OCI-M2 (cell line): ENCODE data around the gene TBC1D8.

Source experiments
- DNase-seq: peaks from one replicate; lab custom pipeline; 2025; ENCODE audit not compliant: unreplicated experiment; lab: John Stamatoyannopoulos, UW

The TBC1D8 gene

DNA sequence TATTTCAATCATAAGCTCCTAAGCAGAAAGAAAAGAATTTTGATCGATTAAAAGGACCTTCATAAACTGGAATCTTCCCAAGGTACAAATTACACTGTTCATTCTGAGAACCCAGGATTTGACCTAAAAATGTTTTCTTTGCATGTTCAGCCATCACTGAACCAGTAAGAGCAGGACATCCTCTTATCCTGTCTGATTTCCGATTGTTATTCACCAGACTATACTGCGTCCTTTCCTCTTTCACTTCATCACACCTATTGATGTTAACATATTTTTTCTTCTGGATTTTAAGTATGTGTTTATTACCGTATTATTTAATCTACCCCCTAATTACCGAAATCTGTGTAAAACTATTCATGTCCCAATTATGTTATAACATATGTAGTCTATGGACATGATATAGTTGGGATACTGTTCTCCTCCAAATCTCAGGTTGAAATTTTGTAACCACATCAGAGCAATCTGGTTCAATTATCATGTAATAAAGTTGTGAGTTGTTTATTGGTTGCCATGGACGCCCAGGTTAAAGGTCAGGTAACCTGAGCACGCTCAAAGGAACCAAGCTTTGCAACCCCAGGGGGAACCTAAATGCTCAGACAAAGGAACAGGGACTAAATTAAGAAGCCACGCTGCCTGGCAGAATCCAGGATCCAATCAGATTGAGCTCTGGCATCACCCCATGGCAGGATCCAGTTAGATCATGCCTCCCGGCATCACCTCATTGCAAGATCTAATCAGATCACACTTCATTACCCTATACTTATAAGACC is 11.6 kb upstream of the TBC1D8 start:
- no peak for DNase-seq

DNA sequence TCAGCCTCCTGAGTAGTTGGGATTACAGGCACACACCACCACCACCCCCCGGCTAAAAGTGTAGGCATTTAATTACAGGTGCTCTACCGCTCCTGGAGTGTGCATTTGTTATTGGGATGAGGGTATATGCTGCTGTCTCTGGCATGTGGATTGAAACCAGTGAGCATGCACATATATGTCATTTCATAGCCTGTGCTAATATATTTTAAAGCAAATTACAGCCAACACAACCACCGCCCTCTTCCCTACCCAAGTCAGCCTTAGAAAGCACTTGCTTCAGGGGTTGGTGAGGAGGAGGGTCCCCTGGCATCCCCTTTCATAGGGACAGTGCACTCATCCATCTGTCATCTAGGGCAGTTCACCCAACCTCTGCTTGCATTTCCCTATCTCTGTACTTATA is 10.5 kb upstream of the TBC1D8 start:
- DNase-seq, result no peak

DNA sequence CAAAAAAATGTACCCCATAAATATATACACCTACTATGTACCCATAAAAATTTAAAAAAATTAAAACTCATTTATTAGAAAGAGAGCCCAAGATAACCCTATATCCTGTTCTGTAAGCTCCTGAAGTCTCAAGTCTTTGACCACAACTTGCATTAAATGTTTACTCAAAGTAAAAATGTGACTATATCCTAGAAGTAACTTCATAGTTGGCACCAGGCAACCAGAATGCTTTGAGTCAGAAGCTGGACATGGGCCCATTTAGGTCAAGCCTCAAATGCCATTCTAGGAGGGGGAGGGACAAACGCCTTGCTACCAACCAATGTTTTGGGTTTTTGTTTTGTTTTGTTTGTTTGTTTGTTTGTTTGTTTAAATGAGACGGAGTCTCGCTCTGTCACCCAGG is 9.3 kb upstream of the TBC1D8 start:
- no peak for DNase-seq

DNA sequence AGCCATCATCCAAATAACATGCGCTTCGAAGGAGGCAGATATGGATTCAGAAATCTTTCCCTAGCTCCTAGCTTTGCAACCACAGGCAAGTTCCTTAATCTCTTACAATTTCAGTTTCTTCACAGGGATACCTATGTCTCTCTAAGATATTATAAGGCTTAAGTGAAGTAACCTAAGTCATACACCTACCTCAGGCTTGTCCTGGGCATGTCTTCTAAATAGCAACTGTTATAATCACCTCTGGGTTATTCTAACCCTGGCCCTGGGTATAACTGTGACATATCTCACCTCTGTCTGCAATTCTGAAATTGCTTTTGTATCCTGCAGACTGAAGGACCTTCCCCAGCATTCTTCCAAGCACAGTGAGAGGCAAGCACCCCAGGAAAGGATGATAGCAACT is 8.3 kb upstream of the TBC1D8 start:
- DNase-seq, result no peak

DNA sequence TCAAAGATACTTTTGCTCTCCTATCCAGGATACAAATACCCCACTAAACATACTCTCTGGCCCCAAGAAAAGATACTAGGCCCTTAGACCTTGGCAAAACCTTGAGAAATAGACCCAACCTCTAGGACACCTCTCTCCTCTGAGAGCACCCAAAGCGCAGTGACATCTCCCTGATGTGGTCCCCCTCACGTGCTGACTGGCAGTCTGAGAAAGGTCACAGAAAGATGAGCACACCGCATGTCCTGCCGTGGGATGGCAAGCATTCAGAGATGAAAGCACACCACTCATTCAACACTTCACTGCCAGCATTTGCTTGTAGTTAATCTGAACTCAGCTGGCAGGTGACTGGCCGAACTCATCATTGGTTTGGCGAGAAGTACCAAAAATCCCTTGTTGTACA is 6.1 kb upstream of the TBC1D8 start:
- DNase-seq, result no peak

DNA sequence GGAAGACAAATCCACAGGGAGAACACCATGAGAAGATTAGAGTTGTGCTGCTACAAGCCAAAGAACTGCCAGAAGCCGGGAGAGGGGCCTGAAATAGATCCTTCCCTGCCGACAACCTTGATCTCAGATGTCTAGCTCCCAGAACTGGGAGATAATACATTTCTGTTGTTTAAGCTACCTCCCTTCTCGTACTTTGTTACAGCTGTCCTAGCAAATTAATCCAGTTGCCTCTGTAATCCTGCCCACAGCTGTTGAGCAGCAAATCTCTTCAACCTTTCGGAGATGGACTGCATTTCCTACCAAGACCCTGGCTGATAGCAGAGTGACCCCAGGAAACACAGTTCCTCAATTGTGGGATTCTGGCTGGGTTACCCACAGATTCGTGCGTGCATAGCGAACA is 2.6 kb upstream of the TBC1D8 start:
- DNase-seq, result no peak

DNA sequence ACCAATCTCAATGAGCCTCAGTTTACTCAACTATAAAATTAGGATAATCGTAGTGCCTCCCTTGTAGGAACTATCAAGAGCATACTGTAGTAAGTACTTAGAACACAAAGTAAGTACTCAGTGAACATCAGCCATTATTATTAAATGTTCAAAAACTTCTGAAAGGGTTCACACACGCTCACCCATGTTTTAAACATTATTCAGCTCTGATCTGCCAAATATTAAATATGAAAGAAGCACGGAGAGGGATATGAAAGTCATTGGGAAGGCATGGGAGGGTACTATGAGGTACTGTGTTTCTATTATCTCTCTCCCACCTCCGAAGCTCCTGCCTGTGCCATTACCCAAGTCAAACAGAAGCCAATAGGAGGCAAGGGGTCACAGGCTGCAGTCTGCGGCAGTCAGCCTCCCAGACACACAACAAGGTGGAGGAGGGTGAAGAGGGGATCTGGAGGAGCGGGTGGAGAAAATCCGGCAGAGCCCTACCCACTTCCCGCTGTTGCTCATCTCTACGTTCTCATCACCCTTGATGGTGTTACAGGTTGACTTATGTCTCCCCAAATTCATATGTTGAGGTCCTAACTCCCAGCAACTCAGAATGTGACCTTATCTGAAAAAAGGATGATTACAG is 2.0 kb upstream of the TBC1D8 start:
- no peak for DNase-seq

DNA sequence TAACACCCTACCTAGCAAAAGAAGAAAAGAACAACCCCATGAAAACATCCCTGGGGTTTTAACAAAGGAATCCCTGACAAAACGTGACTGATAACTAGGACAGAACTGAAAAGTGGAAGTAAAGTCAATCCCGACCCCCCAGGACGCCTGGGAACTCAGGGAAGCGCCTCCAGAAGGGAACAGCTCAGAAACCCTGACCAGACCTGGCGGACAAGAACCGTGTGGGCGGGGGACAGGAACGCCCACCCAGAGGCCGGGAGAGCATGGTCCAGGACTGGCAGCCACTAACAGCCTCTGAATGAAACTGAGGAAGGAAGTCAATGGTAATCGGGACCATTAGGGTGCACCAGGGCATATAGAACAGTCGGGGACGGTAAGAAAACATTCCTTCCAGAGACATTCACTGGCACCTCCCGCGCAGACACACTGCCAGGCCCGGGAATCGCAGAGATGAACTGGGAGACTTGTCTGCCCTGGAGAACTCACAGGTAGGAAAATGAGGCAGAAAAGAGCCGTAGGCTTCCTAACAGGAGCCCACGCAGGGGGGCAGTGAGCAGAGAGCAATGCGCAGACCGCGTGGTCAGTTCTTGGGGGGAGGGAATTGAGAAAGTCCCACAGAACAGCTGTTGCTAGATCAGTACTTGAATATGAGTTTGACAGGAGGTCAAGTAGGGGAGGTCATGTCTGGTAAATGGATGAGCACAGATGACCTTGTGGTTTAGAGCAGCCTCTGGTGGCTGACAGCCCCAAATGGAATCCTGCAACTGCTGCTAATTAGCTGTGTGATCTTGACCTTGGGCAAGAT is 1.3 kb upstream of the TBC1D8 start:
- DNase-seq, result no peak

DNA sequence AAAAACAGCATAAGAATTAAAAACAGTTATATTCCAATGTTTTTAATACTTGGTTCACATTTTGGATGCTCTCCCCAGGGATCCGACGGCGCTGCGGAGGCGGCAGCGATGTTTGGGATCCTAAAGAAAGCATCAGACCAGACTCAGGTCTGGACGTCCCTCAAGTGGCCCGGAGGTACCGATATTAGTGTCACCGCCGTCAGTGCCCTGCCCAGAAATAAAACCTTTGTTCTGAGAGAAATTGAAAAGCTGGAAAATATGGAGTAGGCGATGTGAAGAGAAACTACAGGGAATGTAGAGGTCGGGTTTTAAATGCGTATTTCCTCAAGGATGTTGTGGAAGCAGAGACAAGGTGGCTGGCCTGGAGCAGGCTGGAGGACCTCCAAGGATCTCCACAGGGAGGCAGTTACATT is 683 bp upstream of the TBC1D8 start:
- no peak for DNase-seq

DNA sequence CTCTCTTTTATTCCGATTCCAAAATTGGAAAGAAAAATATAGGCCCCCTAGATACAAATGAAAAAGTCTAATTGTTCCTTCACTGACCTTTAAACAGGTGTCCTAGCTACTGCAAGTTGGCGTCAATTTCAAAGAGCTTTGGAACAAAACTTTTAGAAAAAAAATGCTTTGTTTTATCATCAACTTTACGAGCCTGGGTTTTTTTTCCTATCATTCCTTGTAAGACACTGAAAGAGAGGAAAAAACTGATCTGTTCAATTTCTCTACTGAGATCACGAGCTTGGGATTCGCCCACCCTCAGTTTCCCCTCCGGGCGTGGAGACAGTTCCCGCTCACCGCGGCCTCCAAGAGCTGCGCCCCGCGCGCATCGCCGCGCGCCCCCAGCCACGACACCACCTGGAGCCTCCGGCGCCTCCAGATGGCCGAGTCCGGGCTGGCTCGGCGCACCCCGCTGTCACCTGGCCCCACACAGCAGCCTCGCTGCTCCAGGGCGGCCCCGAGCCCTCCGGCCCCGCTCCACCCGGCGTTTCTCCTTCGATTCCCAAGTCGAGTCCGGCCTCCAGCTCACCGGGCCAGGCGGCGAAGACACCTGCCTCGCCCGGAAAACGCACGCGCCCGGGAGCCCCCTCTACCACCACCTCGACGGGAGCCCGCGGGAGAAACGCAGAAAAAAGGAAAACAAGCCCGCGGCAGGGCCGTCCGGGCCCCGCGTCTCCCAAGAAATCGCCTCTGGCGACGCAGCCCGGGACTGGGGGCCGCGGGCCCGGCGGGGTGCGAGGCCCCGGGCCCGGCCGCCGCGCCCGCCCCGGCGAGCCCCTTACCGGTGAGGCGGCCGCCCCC is 656 bp downstream of the TBC1D8 start:
- no peak for DNase-seq

DNA sequence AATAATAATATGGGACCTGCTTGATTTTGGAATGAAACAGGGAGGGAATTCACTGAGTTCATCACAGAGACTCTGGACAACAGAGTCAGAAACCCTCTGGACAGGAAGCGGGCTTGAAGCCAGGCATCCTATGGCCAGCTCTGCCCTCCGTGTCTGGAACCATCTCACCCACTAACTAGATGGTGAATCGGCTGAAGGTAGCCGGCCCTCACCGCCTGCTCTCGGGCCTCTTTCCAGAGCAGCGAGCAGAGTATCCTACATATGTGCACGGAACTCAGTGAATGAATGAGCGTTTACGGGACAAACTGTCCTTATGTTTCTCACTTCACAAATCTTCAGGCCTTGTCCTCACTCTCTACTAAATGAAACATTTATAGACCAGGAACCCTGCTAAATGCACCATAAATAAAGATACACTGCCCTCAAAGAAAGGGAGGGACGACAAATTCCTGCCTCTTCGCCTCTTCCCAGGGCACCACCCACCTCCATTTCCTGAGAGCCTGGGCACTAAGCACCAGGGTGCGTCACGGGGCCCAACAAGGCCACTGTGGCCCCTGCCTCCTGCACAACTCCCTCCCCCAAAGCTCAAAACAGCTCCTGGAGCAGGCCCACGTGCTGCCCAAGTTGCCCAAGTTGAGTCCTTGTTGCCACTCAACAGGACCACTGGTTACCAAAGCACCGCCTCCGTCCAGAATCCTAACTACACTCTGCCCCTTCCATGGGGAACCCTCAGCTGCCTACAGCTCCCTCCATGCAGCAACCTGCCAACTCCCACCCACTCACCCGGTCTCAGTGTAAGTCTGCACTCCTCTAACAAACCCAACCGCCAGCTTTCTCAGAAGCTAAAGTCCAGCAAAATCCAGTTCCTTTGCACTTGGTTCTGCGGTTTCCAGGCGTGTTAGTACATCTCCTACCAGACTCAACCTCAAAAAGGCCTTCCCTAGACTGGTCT is 1.7 kb downstream of the TBC1D8 start:
- DNase-seq, result no peak

DNA sequence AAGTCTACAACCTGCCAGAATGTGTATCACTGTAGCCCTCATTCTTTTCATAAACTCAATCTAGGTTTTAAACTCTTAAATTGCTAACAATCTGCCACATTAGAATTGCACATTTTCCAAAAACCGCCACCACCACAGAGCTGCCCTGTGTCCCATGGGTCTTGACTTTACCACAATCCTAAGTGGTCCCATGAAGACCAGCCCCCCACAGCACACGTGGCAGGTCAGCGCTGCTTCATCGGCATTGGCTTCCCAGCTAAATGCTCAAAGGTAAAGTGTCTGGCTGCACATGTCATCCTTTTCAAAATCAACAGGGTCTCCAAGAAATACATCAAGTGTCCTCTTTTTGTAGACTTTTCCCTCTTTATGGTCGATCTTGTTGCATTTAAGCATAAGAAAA is 2.4 kb downstream of the TBC1D8 start:
- DNase-seq, result no peak

DNA sequence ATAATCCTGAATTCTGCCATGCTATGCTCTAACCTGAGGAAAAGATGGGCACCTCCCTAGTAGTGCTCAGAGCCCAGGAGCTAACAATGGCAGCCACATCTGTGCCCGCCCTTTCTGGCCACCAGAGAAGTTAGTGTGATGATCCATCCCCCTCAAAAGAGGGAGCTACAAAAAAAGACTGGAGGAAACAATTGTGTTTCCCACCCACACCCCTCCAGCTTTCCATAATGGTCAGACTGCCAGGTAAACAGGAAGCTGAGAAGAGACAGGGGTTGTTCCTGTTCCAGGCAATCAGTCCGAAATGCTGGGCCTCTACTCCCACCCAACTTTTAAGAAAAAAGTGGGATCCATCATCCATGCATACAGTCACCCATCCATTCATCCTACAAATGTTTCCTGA is 3.2 kb downstream of the TBC1D8 start:
- DNase-seq, result no peak

DNA sequence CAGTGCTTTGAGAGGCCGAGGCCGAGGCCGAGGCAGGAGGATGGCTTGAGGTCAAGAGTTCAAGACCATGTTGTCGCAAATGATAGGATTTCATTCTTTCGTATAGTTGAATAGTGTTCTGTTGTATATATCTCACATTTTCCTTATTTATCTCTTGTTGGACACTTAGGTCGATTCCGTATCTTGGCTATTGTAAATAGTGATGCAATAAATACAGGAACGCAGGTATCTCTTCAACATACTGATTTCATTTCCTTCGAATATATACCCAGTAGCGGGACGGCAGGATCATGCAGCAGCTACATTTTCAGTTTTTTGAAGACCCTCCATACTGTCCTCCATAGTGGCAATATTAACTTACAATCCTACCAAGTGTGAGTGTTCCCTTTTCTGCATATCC is 4.1 kb downstream of the TBC1D8 start:
- DNase-seq, result no peak

DNA sequence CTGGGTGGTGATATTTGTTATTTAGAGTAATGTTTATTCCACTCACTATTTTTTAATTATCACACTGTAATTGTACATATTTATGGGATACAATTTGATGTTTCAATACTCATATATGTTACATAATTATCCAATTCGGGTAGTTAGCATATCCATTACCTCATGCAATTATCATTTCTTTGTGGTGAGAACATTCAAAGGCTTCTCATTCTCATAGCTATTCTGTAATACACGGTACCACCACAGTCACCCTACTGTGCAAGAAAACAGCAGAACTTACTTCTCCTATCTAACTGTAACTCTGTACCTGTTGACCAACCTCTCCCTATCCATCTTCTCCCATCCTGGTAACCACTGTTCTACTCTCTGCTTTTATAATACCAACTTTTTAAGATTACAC is 4.6 kb downstream of the TBC1D8 start:
- DNase-seq, result no peak

DNA sequence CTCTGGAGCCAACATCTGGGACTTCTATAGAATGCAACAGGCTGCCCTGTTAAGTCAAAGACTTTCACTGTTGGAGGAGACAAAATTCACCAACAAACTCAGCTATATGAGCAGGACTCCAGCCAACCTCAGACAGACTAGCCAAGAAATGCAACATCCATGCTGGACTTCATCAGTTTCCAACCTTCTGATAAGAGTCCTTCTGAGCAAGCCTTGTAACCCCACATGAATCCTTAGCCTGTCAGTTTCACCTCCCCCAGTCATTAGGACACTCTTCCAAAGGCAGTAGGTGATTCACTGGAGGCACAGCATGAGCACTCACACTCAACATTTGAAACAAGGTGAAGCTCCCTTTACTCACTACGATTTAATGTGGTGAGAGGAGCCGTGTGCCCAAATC is 5.8 kb downstream of the TBC1D8 start:
- no peak for DNase-seq

DNA sequence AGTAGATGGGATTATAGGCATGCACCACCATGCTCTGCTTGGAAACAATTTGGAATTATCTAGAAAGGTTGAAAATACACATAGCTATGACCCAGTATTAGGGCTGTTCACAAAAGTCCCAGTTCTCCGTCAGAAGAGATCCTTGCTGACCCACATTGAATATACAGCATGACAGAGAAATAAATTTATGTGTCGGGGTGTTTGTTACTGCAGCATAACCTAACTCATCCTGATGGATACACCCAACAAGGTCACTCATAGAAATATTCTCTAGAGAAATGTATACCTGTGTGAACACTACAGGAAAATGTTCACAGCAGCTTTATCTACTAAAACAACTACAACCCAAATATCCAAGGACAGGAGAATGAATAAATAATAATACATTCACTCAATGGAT is 9.0 kb downstream of the TBC1D8 start:
- DNase-seq, result no peak

DNA sequence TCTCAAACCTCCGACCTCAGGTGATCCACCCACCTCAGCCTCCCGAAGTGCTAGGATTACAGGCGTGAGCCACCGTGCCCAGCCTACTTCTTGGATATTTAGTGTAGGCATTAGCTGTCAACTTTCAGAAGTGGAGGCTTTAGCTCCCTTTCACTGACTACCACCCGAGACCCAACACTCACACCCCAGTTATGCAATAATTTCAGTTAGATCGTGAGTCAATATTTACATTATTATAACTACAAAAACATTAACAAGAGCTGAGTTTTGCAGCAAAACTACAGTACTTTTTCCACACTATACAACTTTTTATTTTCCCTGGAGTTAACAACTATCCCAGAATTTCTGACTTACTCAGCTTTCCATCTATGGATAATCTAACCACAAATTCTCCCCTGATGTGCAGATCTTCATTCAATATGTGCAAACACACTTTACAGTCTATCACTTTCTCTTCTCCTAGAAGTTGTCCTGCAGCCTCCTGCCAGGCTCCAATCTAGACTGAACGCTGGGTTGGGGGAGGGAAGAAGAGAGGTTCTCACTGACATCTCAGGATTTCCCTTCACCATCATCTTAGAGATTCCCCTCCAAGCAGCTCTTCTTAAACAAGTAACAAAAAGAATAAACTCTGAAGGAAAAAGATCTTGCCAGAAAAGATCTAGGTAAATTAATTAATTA is 10.1 kb downstream of the TBC1D8 start:
- DNase-seq, result no peak

DNA sequence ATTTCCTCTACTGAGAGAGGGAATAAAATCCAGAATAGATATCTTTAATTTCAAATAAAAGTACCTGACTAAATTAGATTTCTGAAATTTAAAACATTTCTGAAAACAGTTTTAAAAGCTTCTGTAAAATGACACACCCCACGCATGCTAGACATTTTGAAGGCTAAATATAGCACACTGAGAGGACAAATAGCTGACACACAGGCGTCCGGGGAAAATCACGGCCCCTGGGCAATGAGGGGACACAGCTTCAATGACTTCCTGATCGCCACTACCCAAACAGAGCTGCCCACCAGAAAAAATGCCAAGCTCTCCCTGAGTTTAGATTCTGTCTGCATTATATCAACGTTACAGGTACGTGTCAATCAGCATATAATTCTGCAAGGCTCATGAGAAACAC is 10.9 kb downstream of the TBC1D8 start:
- DNase-seq, result no peak

DNA sequence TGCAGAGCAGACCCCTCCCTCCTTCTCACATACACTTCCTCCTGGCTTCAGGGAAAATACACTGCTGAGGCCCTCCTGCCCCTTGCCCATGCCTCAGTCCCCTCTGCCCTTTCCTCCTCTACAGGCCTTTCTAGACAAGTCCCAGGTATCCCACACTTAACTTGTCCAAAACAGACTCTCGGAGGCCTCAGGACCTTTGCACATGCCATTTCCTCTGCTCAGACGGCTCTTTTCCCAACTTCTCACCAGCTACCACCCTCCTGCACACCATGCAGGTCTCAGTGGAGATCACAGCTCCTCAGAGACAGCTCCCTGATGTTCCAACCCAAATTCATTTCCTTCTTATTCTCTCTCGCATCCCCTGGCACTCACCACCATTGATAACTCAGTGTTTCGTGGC is 11.7 kb downstream of the TBC1D8 start:
- no peak for DNase-seq
